ENCODE measurements around the gene MLLT3.
"Not testable (repeated sequence)": the region's sequence is repeated elsewhere in the genome, so short reads cannot be mapped to it uniquely, and the experiment has no call there.

Gene MLLT3

DNA sequence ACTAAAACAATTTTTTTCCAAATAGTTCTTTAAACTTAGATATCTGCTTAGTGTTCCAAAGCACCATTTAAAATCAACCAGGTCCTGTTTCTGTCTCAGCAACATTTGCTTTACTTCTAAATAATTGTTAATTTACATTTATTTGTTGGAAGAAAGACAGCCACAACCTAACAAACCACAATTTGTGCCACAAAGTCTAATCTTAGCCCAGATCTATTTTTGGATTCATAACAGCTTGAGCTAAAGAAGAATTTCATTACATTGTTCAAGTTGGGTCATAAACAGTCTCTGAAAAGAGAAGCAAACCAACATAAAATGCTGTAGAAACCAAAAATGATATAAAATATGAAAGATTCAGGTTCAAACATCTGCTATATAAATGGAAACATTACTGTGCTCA is 24.4 kb downstream of the MLLT3 start:
- H3K36me3 Mint-ChIP-seq: no peaks in the 10 kb centered on the region
- DNase-seq: no peak
- ATAC-seq (replicated peaks): no peak
- H3K27me3 Mint-ChIP-seq: no peaks in the 10 kb centered on the region
- no peak overlapping the region for H3K27ac Mint-ChIP-seq
- H3K9me3 Mint-ChIP-seq: no peaks in the 10 kb centered on the region
- H3K4me1 Mint-ChIP-seq: peaks cover 6 to 15% of the 10 kb centered on the region in 2 donors
- no peak overlapping the region for H3K4me3 Mint-ChIP-seq

- Mint-ChIP-seq H3K9me3 (peaks cover 0 to 3% of the 10 kb centered on the region in 2 donors), H3K27ac (no peak overlapping the region), H3K4me1 (peaks cover 0 to 5% of the 10 kb centered on the region in 2 donors), H3K36me3 (peaks cover 0 to 2% of the 10 kb centered on the region in 2 donors), H3K4me3 (no peak overlapping the region), H3K27me3 (no peaks in the 10 kb centered on the region)
- ATAC-seq (replicated peaks): no peak
- no peak for DNase-seq
Measured at GRCh38 chr9:20594608-20595007, 27.7 kb downstream of the MLLT3 start.

GRCh38 chr9:20593537-20593936 is 28.8 kb downstream of the MLLT3 start:
- H3K36me3 Mint-ChIP-seq: peaks cover 0 to 2% of the 10 kb centered on the region in 2 donors
- no peak overlapping the region for H3K27ac Mint-ChIP-seq
- H3K9me3 Mint-ChIP-seq: peaks cover 0 to 3% of the 10 kb centered on the region in 2 donors
- no peak for ATAC-seq (replicated peaks)
- DNase-seq: no peak
- H3K4me3 Mint-ChIP-seq: no peak overlapping the region
- H3K4me1 Mint-ChIP-seq: peaks cover 0 to 5% of the 10 kb centered on the region in 2 donors
- no peaks in the 10 kb centered on the region for H3K27me3 Mint-ChIP-seq

- Mint-ChIP-seq H3K27me3 (no peaks in the 10 kb centered on the region), H3K9me3 (peaks cover 0 to 3% of the 10 kb centered on the region in 2 donors), H3K4me1 (peaks cover 0 to 2% of the 10 kb centered on the region in 2 donors), H3K27ac (no peak overlapping the region), H3K4me3 (no peak overlapping the region), H3K36me3 (peaks cover 0 to 2% of the 10 kb centered on the region in 2 donors)
- ATAC-seq (replicated peaks): no peak
- no peak for DNase-seq
Measured at GRCh38 chr9:20593105-20593504, 29.2 kb downstream of the MLLT3 start.

DNA sequence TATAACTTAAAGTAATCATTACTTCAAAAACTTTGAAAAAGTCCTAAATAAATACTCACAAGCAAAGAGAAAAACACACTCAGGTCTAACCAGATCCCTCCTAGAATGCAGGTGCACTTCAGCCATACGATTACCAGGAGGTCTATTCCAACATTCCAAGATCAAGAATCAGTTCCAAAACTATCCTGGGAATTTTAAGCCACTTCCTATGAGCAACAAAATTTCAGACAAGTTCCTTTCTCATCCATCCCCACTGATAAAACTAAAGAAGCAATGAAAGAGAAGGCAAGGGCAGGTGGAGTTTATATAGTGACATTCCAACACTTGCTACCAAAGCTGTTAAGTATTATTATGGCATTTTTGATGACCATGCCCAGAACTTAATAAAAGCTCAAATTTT is 29.6 kb downstream of the MLLT3 start:
- no peaks in the 10 kb centered on the region for H3K4me1 Mint-ChIP-seq
- H3K9me3 Mint-ChIP-seq: peaks cover 0 to 3% of the 10 kb centered on the region in 2 donors
- H3K27me3 Mint-ChIP-seq: no peaks in the 10 kb centered on the region
- DNase-seq (no peak), ATAC-seq (replicated peaks) (no peak)
- no peak overlapping the region for H3K27ac Mint-ChIP-seq
- H3K4me3 Mint-ChIP-seq: no peak overlapping the region
- peaks cover 0 to 2% of the 10 kb centered on the region in 2 donors for H3K36me3 Mint-ChIP-seq

GRCh38 chr9:20591223-20591622 is 31.1 kb downstream of the MLLT3 start:
- H3K4me1 Mint-ChIP-seq: no peaks in the 10 kb centered on the region

DNA sequence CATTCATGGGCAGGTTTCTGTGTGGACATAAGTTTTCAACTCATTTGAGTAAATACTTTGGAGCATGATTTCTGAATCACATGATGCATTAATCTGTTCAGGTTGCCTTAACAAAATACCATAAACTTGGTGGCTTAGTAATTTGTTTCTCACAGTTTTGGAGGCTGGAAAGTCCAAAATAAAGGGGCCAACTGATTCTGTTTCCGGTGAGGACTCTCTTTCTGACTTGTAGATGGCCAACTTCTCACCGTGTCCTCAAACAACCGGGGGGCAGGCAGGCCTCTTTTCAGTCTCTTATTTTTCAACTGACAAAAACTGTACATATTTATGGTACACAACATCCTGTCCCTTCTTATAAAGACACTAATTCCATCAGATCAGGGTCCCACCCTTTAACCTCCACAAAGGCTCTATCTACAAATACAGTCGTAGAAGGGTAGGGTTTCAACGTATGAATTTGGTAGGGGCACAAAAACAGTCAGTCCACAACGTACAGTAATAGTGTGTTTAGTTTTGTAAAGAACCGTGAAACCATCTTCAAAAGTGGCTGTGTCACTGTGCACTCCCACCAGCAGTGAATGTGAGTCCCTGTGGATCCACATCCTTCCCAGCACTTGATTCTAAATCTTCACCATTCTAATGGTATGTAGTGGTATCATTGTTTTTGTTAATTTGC is 37.2 kb downstream of the MLLT3 start:
- peaks cover 4 to 9% of the 10 kb centered on the region in 2 donors for H3K4me1 Mint-ChIP-seq
- ATAC-seq (replicated peaks) (no peak), DNase-seq (no peak)
- H3K27me3 Mint-ChIP-seq: no peaks in the 10 kb centered on the region
- no peak overlapping the region for H3K4me3 Mint-ChIP-seq
- no peak overlapping the region for H3K27ac Mint-ChIP-seq
- H3K36me3 Mint-ChIP-seq: peaks cover 4 to 5% of the 10 kb centered on the region in 2 donors
- H3K9me3 Mint-ChIP-seq: peaks cover 0 to 4% of the 10 kb centered on the region in 2 donors

More at GRCh38 chr9:20591223-20591622, 31.1 kb downstream of the MLLT3 start:
- Mint-ChIP-seq H3K27me3 (no peaks in the 10 kb centered on the region), H3K36me3 (peaks cover 0 to 2% of the 10 kb centered on the region in 2 donors), H3K9me3 (peaks cover 0 to 3% of the 10 kb centered on the region in 2 donors), H3K27ac (no peak overlapping the region), H3K4me3 (no peak overlapping the region)
- ATAC-seq (replicated peaks) (no peak), DNase-seq (no peak)

- H3K36me3 Mint-ChIP-seq; H3K27me3 Mint-ChIP-seq; H3K9me3 Mint-ChIP-seq; H3K4me3 Mint-ChIP-seq; H3K4me1 Mint-ChIP-seq; ATAC-seq (replicated peaks); H3K27ac Mint-ChIP-seq; DNase-seq: not testable (repeated sequence)
Measured at GRCh38 chr9:20583088-20583487, 39.2 kb downstream of the MLLT3 start.

DNA sequence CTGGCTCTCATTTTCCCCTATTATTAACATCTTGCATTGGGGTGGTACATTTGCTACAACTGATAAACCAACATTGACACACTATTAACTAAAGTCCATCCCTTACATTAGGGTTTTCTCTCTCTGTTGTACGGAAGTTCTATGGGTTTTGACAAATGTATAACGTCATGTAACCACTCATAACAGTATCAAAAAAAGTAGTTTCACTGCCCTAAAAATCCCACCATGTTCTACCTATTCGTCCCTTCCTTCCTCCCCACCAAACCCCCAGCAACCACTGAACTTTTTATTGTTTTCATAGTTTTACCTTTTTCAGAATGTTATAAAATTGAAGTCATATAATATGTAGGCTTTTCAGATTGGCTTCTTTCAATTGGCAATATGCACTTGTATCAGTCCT is 40.1 kb downstream of the MLLT3 start:
- Mint-ChIP-seq H3K4me1 (peaks cover 4 to 9% of the 10 kb centered on the region in 2 donors), H3K27ac (no peak overlapping the region), H3K4me3 (no peak overlapping the region), H3K27me3 (no peaks in the 10 kb centered on the region), H3K36me3 (peaks cover 4 to 8% of the 10 kb centered on the region in 2 donors), H3K9me3 (peaks cover 0 to 4% of the 10 kb centered on the region in 2 donors)
- ATAC-seq (replicated peaks) (peak in 1 of 2 donors; percentile 34), DNase-seq (no peak)

- DNase-seq (no peak), ATAC-seq (replicated peaks) (no peak)
- H3K36me3 Mint-ChIP-seq: peaks cover 9% of the 10 kb centered on the region in 2 donors
- H3K4me3 Mint-ChIP-seq: no peak overlapping the region
- H3K9me3 Mint-ChIP-seq: peaks cover 3 to 10% of the 10 kb centered on the region in 2 donors
- H3K4me1 Mint-ChIP-seq: peaks cover 4 to 9% of the 10 kb centered on the region in 2 donors
- H3K27ac Mint-ChIP-seq: no peak overlapping the region
- no peaks in the 10 kb centered on the region for H3K27me3 Mint-ChIP-seq
Measured at GRCh38 chr9:20580673-20581072, 41.6 kb downstream of the MLLT3 start.

DNA sequence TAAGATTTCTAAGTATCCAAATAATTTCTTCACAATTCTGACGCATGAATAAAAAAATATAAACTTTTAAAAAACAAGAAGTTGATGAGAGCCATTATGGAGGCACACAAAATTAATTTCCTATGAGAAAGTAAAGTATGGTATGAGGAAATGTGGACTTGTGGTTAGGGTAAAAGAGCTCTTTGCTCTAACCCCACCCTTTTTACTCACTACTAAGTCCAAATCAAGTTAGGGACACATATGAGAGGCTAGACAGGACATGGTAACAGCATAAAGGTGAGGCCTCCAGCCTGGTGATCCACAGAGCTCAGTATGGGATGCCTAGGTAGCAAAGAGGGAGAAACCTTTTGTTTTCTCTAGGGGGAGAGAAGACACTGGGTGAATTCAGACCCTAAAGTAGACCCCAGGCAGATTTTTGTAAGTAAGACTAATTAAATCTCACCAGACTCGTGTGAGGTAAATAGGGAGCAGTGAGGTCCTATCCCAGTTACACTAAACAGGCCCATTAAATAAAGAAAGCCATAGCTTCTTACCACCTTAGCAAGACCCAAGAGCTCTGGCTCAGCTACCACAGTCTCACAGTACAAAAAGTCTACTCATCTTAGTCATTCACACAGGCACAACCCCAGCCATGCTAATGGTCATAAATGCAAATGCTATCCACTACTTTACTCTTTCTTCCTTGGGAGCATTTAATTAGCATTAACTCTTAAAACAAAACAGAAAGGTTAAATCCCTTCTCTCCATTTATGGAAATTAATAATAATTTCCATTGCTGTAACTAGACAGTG is 42.6 kb downstream of the MLLT3 start:
- ATAC-seq (replicated peaks) (peak; percentile 25 to 56), DNase-seq (no peak)
- no peak overlapping the region for H3K27ac Mint-ChIP-seq
- peaks cover 11 to 13% of the 10 kb centered on the region in 2 donors for H3K36me3 Mint-ChIP-seq
- no peak overlapping the region for H3K4me3 Mint-ChIP-seq
- H3K4me1 Mint-ChIP-seq: peaks cover 4 to 9% of the 10 kb centered on the region in 2 donors
- peaks cover 7 to 14% of the 10 kb centered on the region in 2 donors for H3K9me3 Mint-ChIP-seq
- no peaks in the 10 kb centered on the region for H3K27me3 Mint-ChIP-seq

- no peak for DNase-seq
- Mint-ChIP-seq H3K36me3 (peaks cover 7 to 11% of the 10 kb centered on the region in 2 donors), H3K27ac (no peak overlapping the region), H3K4me1 (peaks cover 0 to 2% of the 10 kb centered on the region in 2 donors), H3K27me3 (no peaks in the 10 kb centered on the region), H3K4me3 (no peak overlapping the region), H3K9me3 (peaks cover 7 to 10% of the 10 kb centered on the region in 2 donors)
- ATAC-seq (replicated peaks): no peak
Measured at GRCh38 chr9:20573023-20573422, 49.3 kb downstream of the MLLT3 start.

- ATAC-seq (replicated peaks) (peak; percentile 31 to 55), DNase-seq (no peak)
- peaks cover 4 to 5% of the 10 kb centered on the region in 2 donors for H3K9me3 Mint-ChIP-seq
- peaks cover 0 to 2% of the 10 kb centered on the region in 2 donors for H3K4me1 Mint-ChIP-seq
- H3K27ac Mint-ChIP-seq: no peak overlapping the region
- peaks cover 2 to 7% of the 10 kb centered on the region in 2 donors for H3K36me3 Mint-ChIP-seq
- H3K27me3 Mint-ChIP-seq: no peaks in the 10 kb centered on the region
- no peak overlapping the region for H3K4me3 Mint-ChIP-seq
Measured at GRCh38 chr9:20570756-20571155, 51.5 kb downstream of the MLLT3 start.

GRCh38 chr9:20570087-20570486 is 52.2 kb downstream of the MLLT3 start:
- ATAC-seq (replicated peaks): no peak
- Mint-ChIP-seq H3K4me3 (no peak overlapping the region), H3K27ac (no peak overlapping the region), H3K36me3 (peaks cover 1 to 6% of the 10 kb centered on the region in 2 donors), H3K4me1 (peaks cover under 1 to 2% of the 10 kb centered on the region in 2 donors), H3K9me3 (peaks cover 2 to 3% of the 10 kb centered on the region in 2 donors), H3K27me3 (no peaks in the 10 kb centered on the region)
- no peak for DNase-seq

DNA sequence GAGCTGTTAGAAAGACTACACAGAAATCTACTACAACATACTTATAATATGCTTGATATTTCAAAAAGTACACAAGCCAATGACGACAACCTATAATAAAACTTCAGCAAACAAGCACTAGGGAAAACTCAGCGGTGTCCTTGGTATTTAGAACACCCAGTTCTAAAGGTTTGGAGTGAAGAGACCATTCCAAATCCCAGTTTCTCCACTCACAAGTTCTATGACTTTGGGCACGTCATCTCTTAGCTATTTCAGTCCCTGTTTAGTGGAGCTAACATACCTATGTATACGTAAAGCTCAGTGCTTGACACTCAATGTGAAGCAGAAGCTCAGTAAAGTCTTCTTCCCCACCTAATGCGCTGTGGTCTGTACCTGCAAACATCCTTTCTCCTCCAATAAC is 52.8 kb downstream of the MLLT3 start:
- H3K4me1 Mint-ChIP-seq: peaks cover 2 to 7% of the 10 kb centered on the region in 2 donors
- DNase-seq (no peak), ATAC-seq (replicated peaks) (no peak)
- no peak overlapping the region for H3K27ac Mint-ChIP-seq
- no peak overlapping the region for H3K4me3 Mint-ChIP-seq
- H3K36me3 Mint-ChIP-seq: peaks cover 0 to 3% of the 10 kb centered on the region in 2 donors
- no peaks in the 10 kb centered on the region for H3K27me3 Mint-ChIP-seq
- no peaks in the 10 kb centered on the region for H3K9me3 Mint-ChIP-seq

Data from stimulated activated naive B cell treated with anti-CD40 and anti-IgM and Interleukin-4, amounts not matched to agents 10 μg/mL and 1 μg/mL and 100 μg/mL, for 72 hours (primary cell).